ENCODE data around the gene TRAPPC5. TPM values are rescaled to one million over a fixed set of nuclear protein-coding genes. Genes with fewer than 3 reads are reported as not detected.

TRAPPC5 gene
- total RNA-seq, 4 donors from 2014 or later = 46.8 to 111 (median 93.1) TPM

GRCh38 chr19:7694499-7694898 lies 13.9 kb downstream of the TRAPPC5 start:
- intact Hi-C loops (cut with DNase I) = no loop called here
- Histone ChIP-seq H3K4me1 (no peaks in the 10 kb centered on the region), H3K27me3 (no peaks in the 10 kb centered on the region), H3K9me3 (no peaks in the 10 kb centered on the region), H3K27ac (no peak overlapping the region), H3K36me3 (no peaks in the 10 kb centered on the region), H3K4me3 (replicated peaks in 1 of 3) (no peak overlapping the region)
- DNase-seq = no peak
- 64 to 74% methylated on average over 4 of the region's 4 CpGs for WGBS, 2 donors
- no peak for TF ChIP-seq POLR2A (IDR thresholded peaks at IDR 0.05)
- TF ChIP-seq, protein P1, sequence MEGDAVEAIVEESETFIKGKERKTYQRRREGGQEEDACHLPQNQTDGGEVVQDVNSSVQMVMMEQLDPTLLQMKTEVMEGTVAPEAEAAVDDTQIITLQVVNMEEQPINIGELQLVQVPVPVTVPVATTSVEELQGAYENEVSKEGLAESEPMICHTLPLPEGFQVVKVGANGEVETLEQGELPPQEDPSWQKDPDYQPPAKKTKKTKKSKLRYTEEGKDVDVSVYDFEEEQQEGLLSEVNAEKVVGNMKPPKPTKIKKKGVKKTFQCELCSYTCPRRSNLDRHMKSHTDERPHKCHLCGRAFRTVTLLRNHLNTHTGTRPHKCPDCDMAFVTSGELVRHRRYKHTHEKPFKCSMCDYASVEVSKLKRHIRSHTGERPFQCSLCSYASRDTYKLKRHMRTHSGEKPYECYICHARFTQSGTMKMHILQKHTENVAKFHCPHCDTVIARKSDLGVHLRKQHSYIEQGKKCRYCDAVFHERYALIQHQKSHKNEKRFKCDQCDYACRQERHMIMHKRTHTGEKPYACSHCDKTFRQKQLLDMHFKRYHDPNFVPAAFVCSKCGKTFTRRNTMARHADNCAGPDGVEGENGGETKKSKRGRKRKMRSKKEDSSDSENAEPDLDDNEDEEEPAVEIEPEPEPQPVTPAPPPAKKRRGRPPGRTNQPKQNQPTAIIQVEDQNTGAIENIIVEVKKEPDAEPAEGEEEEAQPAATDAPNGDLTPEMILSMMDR (IDR thresholded peaks at IDR 0.05) = no peak

GRCh38 chr19:7697721-7698287 lies 17.2 kb downstream of the TRAPPC5 start:
- H3K9me3 ChIP-seq = no peaks in the 10 kb centered on the region
- no peaks in the 10 kb centered on the region for H3K27me3 ChIP-seq
- H3K36me3 ChIP-seq = no peaks in the 10 kb centered on the region
- H3K4me1 ChIP-seq = no peaks in the 10 kb centered on the region
- DNase-seq = no peak
- no peak overlapping the region for H3K27ac ChIP-seq
- intact Hi-C loops (cut with DNase I) = no loop called here
- no peak overlapping the region for H3K4me3 ChIP-seq (replicated peaks in 1 of 3)
- TF ChIP-seq, protein P1 (IDR thresholded peaks at IDR 0.05) = no peak
- TF ChIP-seq POLR2A (IDR thresholded peaks at IDR 0.05) = no peak
- 80 to 83% methylated on average over 10 of the region's 10 CpGs for WGBS, 2 donors

DNA sequence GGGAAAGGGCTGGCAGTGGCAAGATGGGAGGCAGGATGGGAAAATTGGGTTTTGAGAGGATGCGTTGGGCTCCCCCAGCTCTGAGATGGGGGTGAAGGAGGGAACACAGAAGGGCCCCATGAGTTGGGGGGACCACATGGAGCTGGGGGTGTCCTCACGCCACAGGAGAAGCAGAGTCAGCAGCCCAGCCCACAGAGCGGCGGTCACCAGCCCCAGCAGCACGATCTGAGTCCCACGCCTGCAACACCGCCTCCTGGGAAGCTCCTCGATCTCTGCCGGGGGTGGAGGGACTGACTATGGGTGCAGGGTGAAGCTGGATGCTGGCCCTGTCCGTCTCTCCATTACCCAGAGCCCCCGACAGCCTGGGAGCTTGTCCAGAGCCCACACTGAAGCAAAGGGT lies 17.9 kb downstream of the TRAPPC5 start:
- TF ChIP-seq, protein P1 (IDR thresholded peaks at IDR 0.05) = no peak
- TF ChIP-seq POLR2A (IDR thresholded peaks at IDR 0.05) = no peak

DNA sequence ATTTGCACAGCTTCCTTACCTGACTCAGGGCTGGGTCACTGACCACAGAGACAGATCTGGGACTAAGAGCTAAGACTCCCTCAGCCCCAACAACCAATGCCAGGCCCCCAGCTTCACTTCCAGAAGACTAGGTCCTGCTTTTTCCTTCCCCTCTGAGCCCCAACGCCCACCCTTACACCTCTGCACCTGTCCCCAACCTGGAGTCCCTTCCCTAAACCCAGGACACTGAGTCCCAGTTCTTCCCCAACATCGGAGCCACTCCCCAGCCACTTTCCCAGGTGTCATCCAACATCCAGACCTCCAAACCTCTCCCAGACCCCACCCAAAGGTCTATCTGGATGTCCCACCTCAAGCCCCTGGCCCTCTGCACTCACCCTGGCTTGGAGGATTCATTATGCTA lies 18.4 kb downstream of the TRAPPC5 start:
- no peaks in the 10 kb centered on the region for H3K9me3 ChIP-seq
- intact Hi-C loops (cut with DNase I) = no loop called here
- no peaks in the 10 kb centered on the region for H3K27me3 ChIP-seq
- TF ChIP-seq POLR2A (IDR thresholded peaks at IDR 0.05) = no peak
- TF ChIP-seq, protein P1 (IDR thresholded peaks at IDR 0.05) = no peak
- WGBS, 2 donors = 51 to 55% methylated on average over 2 of the region's 2 CpGs
- H3K27ac ChIP-seq = no peak overlapping the region
- no peak for DNase-seq
- H3K36me3 ChIP-seq = no peaks in the 10 kb centered on the region
- no peak overlapping the region for H3K4me3 ChIP-seq (replicated peaks in 1 of 3)
- H3K4me1 ChIP-seq = no peaks in the 10 kb centered on the region

More for the DNA sequence above, 17.9 kb downstream of the TRAPPC5 start:
- Histone ChIP-seq H3K9me3 (no peaks in the 10 kb centered on the region), H3K27me3 (no peaks in the 10 kb centered on the region), H3K4me3 (replicated peaks in 1 of 3) (no peak overlapping the region), H3K36me3 (no peaks in the 10 kb centered on the region), H3K27ac (no peak overlapping the region), H3K4me1 (no peaks in the 10 kb centered on the region)
- no peak for DNase-seq
- intact Hi-C loops (cut with DNase I) = no loop called here
- 30 to 40% methylated on average over 4 of the region's 11 CpGs for WGBS, 2 donors

GRCh38 chr19:7699417-7700401 lies 19.1 kb downstream of the TRAPPC5 start:
- H3K27ac ChIP-seq = no peak overlapping the region
- H3K27me3 ChIP-seq = no peaks in the 10 kb centered on the region
- no peaks in the 10 kb centered on the region for H3K36me3 ChIP-seq
- TF ChIP-seq, protein P1 (IDR thresholded peaks at IDR 0.05) = no peak
- no peak overlapping the region for H3K4me3 ChIP-seq (replicated peaks in 1 of 3)
- H3K9me3 ChIP-seq = no peaks in the 10 kb centered on the region
- H3K4me1 ChIP-seq = no peaks in the 10 kb centered on the region
- no peak for DNase-seq
- 61 to 62% methylated on average over 15 of the region's 15 CpGs for WGBS, 2 donors
- intact Hi-C loops (cut with DNase I) = no loop called here

Data from thyroid gland (tissue), 4 donors.